Activated B cell treated with CpG ODN at 0.5 μM for 24 hours (primary cell): ENCODE results near the gene BCKDHA. TPM values are rescaled to one million over a fixed set of nuclear protein-coding genes. Genes with fewer than 3 reads are reported as not detected.
A peak's percentile ranks its signal among the peaks of the same experiment; 100 is the strongest.
"Not testable (repeated sequence)": the region's sequence is repeated elsewhere in the genome, so short reads cannot be mapped to it uniquely, and the experiment has no call there.

Source experiments
- ATAC-seq: fragments of 200-7000 bp; cut with Tn5 transposase; one replicate; pipeline ENCODE4 v1.10.0; 2021; ENCODE audit warnings: low read depth, mild to moderate bottlenecking, moderate library complexity
- CTCF ChIA-PET: fragments of 350-600 bp; sonication (Branson Sonifier 250); formaldehyde crosslinking; loops from one replicate; lab custom pipeline; 2021; ENCODE audit warnings: antibody characterized with exemption; lab: Charles Lee
- POLR2A ChIA-PET: fragments of 350-600 bp; sonication (Branson Sonifier 250); formaldehyde crosslinking; loops from one replicate; lab custom pipeline; 2021; ENCODE audit warnings: antibody characterized with exemption; lab: Charles Lee
- DNase-seq: peaks from one replicate; pipeline ENCODE4 v3.0.0; 2022
- H3K27ac Mint-ChIP-seq: one replicate; pipeline ENCODE4 v1.8.0; 2020; ENCODE audit warnings: mixed read lengths
- H3K27me3 Mint-ChIP-seq: one replicate; pipeline ENCODE4 v1.8.0; 2021; ENCODE audit warnings: mixed read lengths
- H3K36me3 Mint-ChIP-seq: one replicate; pipeline ENCODE4 v1.8.0; 2021; ENCODE audit warnings: low read depth, mixed read lengths
- H3K4me1 Mint-ChIP-seq: one replicate; pipeline ENCODE4 v1.8.0; 2021; ENCODE audit warnings: mixed read lengths
- H3K4me3 Mint-ChIP-seq: one replicate; pipeline ENCODE4 v1.8.0; 2020; ENCODE audit warnings: mild to moderate bottlenecking, mixed read lengths
- H3K9me3 Mint-ChIP-seq: one replicate; pipeline ENCODE4 v1.8.0; 2020; ENCODE audit warnings: mixed read lengths
- intact Hi-C: fragments of 100-400 bp; cut with micrococcal nuclease; formaldehyde crosslinking; loops from one replicate; pipeline ENCODE4 v1.15.1; 2024
- total RNA-seq: library from RNA; stranded (reverse); gene quantifications from 2 replicates; pipeline ENCODE4 v1.2.3, GENCODE V29; 2022
- TF ChIP-seq, protein P1 (sequence below): fragments of 200-600 bp; IDR thresholded peaks from one replicate; pipeline ENCODE4 v1.8.0; 2022; ENCODE audit warnings: antibody characterized with exemption, mild to moderate bottlenecking

The BCKDHA gene
- total RNA-seq, 1 donor from 2014 or later: 22.2 TPM

DNA sequence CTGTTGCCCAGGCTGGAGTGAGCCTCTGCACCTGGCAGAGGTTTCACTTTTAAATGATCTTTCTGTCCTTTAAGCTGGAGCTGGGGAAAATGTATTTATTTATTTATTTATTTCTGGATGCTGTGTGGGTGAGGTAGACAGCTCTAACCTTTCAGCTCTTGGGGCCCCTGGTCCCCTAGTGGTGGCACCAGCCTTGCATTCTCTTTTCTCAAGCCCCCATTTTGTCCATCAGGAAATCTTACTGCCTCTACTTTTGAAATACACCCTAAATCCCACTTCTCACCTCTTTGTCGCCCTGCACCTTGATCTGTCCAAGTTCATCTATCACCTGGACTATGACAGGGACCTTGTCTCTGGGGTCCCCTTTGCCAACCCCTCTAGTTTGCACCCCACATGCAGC is 31.5 kb upstream of the BCKDHA start:
- Mint-ChIP-seq H3K4me3 (peak overlapping the region; percentile 32), H3K4me1 (peaks cover 34% of the 10 kb centered on the region), H3K27ac (peak overlapping the region; percentile 42), H3K9me3 (no peaks in the 10 kb centered on the region), H3K36me3 (peaks cover 8% of the 10 kb centered on the region), H3K27me3 (no peaks in the 10 kb centered on the region)
- POLR2A ChIA-PET: interaction anchor here (0.7 to 4.4 kb wide), 4 partner anchors 14 to 205 kb away, joined by 3 to 106 read pairs (median 6); partner anchors contain the start of gene TGFB1
- DNase-seq (no peak), ATAC-seq (no peak)
- CTCF ChIA-PET: interaction anchor here (4.4 kb wide), 1 partner anchor 13 kb away, joined by 38 read pairs; the partner anchor contains the start of gene TGFB1
- TF ChIP-seq, protein P1, sequence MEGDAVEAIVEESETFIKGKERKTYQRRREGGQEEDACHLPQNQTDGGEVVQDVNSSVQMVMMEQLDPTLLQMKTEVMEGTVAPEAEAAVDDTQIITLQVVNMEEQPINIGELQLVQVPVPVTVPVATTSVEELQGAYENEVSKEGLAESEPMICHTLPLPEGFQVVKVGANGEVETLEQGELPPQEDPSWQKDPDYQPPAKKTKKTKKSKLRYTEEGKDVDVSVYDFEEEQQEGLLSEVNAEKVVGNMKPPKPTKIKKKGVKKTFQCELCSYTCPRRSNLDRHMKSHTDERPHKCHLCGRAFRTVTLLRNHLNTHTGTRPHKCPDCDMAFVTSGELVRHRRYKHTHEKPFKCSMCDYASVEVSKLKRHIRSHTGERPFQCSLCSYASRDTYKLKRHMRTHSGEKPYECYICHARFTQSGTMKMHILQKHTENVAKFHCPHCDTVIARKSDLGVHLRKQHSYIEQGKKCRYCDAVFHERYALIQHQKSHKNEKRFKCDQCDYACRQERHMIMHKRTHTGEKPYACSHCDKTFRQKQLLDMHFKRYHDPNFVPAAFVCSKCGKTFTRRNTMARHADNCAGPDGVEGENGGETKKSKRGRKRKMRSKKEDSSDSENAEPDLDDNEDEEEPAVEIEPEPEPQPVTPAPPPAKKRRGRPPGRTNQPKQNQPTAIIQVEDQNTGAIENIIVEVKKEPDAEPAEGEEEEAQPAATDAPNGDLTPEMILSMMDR: no peak
- intact Hi-C loops: no loop called here

DNA sequence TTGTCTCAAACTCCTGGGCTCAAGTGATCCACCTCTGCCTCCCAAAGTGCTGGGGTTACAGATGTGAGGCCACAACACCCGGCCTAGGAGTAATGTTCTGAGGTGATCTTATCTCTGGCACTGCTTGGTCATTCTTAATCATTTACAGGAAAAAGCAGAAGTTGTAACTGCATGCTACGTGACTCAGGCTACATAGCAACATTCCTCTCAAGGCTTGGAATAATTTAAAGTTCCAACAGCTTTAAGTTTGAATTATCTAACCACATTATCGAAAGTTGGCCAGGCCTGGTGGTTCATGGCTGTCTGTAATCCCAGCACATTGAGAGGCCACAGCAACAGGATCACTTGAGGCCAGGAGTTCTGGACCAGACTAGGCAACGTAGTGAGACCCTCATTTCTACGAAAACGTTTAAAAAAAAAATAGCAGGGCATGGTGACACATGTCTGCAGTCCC is 29.7 kb upstream of the BCKDHA start:
- ATAC-seq (no peak), DNase-seq (no peak)
- CTCF ChIA-PET: interaction anchor here (0.9 kb wide), 1 partner anchor 195 kb away, joined by 3 read pairs; no protein-coding TSS in a partner anchor
- intact Hi-C loops: no loop called here
- H3K36me3 Mint-ChIP-seq: peaks cover 8% of the 10 kb centered on the region
- H3K27ac Mint-ChIP-seq: peak overlapping the region; percentile 74
- POLR2A ChIA-PET: interaction anchor here (1.2 kb wide), 1 partner anchor 22 kb away, joined by 3 read pairs; no protein-coding TSS in a partner anchor
- H3K4me1 Mint-ChIP-seq: peaks cover 28% of the 10 kb centered on the region
- no peaks in the 10 kb centered on the region for H3K9me3 Mint-ChIP-seq
- H3K4me3 Mint-ChIP-seq: no peak overlapping the region
- TF ChIP-seq, protein P1: no peak
- no peaks in the 10 kb centered on the region for H3K27me3 Mint-ChIP-seq

DNA sequence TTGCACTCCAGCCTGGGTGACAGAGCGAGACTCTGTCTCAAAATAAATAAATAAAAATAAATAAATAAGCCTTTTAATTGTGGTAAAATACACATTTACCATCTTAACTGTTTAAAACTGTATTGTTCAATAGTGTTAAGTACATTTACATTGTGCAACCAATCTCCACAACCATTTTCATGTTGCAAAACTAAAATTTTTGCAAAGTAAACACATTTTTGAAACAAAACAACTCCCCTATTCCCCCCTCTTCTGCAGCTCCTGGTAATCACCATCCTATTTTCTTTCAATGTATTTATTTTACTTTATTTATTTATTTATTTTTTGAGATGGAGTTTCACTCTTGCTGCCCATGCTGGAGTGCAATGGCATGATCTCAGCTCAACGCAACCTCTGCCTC is 27.8 kb upstream of the BCKDHA start:
- Mint-ChIP-seq H3K27ac (no peak overlapping the region), H3K36me3 (no peaks in the 10 kb centered on the region), H3K4me3 (no peak overlapping the region), H3K9me3 (no peaks in the 10 kb centered on the region), H3K4me1 (peaks cover 11% of the 10 kb centered on the region), H3K27me3 (no peaks in the 10 kb centered on the region)
- ATAC-seq (no peak), DNase-seq (no peak)
- ChIA-PET CTCF (no interaction called here), POLR2A (interaction anchor here (0.6 to 0.7 kb wide), 2 partner anchors 11 to 1934 kb away, joined by 5 to 6 read pairs; partner anchors contain the start of gene RPS16)
- intact Hi-C loops: no loop called here
- TF ChIP-seq, protein P1: no peak

DNA sequence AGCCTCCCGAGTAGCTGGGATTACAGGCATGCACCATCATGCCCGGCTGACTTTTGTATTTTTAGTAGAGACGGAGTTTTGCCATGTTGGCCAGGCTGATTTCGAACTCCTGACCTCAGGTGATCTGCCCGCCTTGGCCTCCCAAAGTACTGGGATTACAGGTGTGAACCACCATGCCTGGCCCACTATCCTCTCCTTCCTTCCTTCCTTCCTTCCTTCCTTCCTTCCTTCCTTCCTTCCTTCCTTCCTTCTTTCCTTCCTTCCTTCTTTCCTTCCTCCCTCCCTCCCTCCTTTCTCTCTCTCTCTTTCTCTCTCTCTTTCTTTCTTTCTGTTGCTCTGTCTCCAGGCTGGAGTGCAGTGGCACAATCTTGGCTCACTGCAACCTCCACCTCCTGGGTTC is 26.5 kb upstream of the BCKDHA start:
- H3K4me3 Mint-ChIP-seq, H3K36me3 Mint-ChIP-seq, DNase-seq, H3K27me3 Mint-ChIP-seq, intact Hi-C loops, H3K9me3 Mint-ChIP-seq, POLR2A ChIA-PET, CTCF ChIA-PET, ATAC-seq, H3K27ac Mint-ChIP-seq: not testable (repeated sequence)
- peaks cover 11% of the 10 kb centered on the region for H3K4me1 Mint-ChIP-seq

DNA sequence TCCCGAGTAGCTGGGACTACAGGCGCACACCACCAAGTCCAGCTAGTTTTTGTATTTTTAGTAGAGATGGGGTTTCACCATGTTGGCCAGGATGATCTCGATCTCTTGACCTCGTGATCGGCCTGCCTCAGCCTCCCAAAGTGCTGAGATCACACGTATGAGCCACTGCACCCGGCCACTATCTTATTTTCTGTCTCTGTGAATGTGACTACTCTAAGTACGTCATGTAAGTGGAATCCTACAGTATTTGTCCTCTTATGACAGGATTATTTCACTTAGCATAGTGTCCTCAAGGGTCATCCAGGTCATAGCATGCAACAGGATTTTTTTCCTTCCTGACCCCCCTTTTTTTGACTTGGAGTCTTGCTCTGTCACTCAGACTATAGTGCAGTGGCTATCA is 26.1 kb upstream of the BCKDHA start:
- POLR2A ChIA-PET: no interaction called here
- no peak for DNase-seq
- peaks cover 11% of the 10 kb centered on the region for H3K4me1 Mint-ChIP-seq
- H3K4me3 Mint-ChIP-seq: no peak overlapping the region
- intact Hi-C loops: no loop called here
- CTCF ChIA-PET: no interaction called here
- H3K27ac Mint-ChIP-seq: no peak overlapping the region
- H3K36me3 Mint-ChIP-seq: no peaks in the 10 kb centered on the region
- H3K9me3 Mint-ChIP-seq: no peaks in the 10 kb centered on the region
- ATAC-seq: no peak
- TF ChIP-seq, protein P1: no peak
- no peaks in the 10 kb centered on the region for H3K27me3 Mint-ChIP-seq
